ENCODE results near the gene NETO1.

The NETO1 gene

DNA sequence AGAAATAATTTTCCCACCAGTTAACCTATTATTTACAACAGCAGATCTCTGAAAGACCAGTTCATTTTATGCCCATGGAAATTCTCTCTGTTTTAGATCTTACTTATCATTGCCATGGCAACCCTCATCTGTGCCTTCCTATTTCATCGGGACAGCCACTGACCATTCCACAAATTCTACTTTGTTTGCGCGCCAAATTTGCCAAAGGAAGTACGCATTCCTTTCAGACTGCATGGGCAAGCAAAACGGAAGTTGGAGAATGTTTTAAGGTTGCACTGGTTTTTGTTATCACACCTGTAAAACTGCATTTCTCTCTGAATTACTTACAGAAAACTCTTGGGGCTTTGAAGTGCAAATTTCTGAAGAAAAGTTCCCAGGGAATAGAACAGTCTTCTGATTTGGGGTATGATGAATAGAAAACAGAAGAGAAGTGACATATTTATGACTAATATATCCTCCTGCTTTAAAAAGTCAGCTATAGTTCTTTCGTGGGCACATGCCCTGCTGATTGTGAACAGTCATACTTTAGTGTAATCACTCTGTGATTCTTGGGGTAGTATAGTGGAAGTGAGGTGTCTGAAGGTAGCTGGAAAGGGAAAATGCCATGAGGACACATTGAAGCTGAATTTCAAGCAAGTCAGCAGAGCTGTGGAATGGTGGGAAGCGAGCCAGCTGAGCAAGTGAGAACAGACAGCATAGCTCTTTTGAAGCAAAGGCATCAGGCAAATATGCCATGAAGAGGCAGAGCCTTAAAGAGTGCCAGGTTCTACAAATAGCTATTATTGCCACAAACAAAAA is 20.9 kb downstream of the NETO1 start:
- H3K27ac ChIP-seq: peak overlapping the region; percentile 76
- DNase-seq (ENCODE audit: low read depth, low spot score): no peak

- no peak for DNase-seq (ENCODE audit: low read depth, low spot score)
- no peak overlapping the region for H3K27ac ChIP-seq
Observed at GRCh38 chr18:72843743-72844142, 24.0 kb downstream of the NETO1 start.

- H3K27ac ChIP-seq: no peak overlapping the region
- no peak for DNase-seq (ENCODE audit: low read depth, low spot score)
Observed at GRCh38 chr18:72840109-72840508, 27.7 kb downstream of the NETO1 start.

DNA sequence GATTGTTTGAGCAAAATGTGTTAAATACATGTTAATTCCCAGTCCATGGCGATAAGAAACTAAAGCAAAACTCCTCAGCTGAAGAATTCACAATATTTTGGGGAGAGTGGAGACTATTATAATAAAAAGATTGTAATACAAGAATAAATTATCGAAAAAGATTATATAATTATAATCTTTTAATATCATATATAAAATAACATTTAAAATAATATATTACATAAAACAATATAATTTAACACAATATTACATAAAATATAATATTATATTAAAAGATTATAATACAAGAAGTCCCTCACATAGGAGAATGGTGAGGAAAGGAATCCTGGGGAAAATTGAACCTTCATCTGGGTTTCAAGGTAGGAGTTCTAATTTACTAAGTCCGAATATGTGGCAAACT is 33.1 kb downstream of the NETO1 start:
- DNase-seq (ENCODE audit: low read depth, low spot score): no peak

DNA sequence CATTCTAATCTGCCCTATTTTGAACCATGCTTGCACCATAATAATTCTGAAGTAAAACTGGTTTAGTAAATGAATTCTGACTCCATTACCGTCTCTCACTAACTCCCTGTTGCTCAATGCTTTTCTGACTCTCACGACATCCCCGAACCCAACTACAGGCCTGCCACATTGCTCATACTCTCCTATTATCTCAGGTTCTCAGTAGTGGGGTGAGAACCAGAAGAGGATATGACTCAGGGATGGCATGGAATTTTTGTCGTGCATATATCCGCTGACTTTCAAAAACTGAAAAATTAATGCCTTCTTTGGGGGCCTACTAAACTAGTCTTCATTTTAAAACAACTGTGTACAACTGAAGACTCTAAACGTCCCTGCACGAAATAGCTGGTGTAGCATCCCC is 34.3 kb downstream of the NETO1 start:
- no peak overlapping the region for H3K27ac ChIP-seq
- DNase-seq (ENCODE audit: low read depth, low spot score): no peak

More for the DNA sequence above, 33.1 kb downstream of the NETO1 start:
- no peak overlapping the region for H3K27ac ChIP-seq

- no peak overlapping the region for H3K27ac ChIP-seq
- no peak for DNase-seq (ENCODE audit: low read depth, low spot score)
Observed at GRCh38 chr18:72830109-72830508, 37.7 kb downstream of the NETO1 start.

DNA sequence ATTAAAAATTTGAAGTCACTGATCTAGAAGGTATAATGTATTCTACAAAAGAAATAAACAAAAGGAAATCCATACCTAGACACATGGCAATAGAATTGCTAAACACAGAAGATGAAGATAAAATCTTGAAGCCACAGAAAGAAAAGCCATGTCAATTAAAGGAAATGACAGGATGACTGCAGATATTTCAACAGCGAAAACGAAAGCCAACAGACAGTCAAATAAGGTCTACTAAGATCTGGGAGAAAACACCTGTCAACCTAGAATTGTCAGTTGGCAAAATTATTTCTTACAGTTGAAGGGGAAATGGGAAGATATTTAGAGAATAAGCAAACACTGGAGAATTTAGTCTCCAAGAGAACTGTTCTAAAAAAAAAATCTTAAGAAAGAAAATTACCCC is 39.2 kb downstream of the NETO1 start:
- no peak for DNase-seq (ENCODE audit: low read depth, low spot score)
- no peak overlapping the region for H3K27ac ChIP-seq

- DNase-seq (ENCODE audit: low read depth, low spot score): no peak
- H3K27ac ChIP-seq: no peak overlapping the region
Observed at GRCh38 chr18:72826736-72827135, 41.1 kb downstream of the NETO1 start.

- H3K27ac ChIP-seq: no peak overlapping the region
- no peak for DNase-seq (ENCODE audit: low read depth, low spot score)
Observed at GRCh38 chr18:72823345-72823744, 44.4 kb downstream of the NETO1 start.

GRCh38 chr18:72822202-72822601 is 45.6 kb downstream of the NETO1 start:
- no peak overlapping the region for H3K27ac ChIP-seq
- no peak for DNase-seq (ENCODE audit: low read depth, low spot score)

- H3K27ac ChIP-seq: no peak overlapping the region
- DNase-seq (ENCODE audit: low read depth, low spot score): no peak
Observed at GRCh38 chr18:72820571-72820970, 47.2 kb downstream of the NETO1 start.

- DNase-seq (ENCODE audit: low read depth, low spot score): no peak
- no peak overlapping the region for H3K27ac ChIP-seq
Observed at GRCh38 chr18:72819050-72819449, 48.7 kb downstream of the NETO1 start.

DNA sequence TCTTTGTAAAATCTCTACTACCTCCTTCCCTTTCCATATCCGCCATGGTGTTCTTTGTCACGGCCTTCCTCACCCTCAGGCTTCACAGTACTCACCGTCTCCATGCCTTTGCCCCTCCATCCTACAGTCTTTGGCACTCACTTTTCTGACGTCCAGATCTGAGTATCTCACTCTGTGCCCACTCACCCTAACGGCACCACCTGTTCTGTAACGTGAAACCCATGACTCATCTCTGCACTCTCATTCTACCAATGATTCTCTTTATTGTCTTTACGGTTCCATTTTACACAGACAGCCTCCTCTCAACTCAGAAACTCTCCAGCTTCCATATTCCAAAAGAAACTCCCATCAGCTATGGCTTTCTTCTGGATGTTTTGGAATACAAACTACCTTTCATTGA is 56.7 kb downstream of the NETO1 start:
- DNase-seq (ENCODE audit: low read depth, low spot score): no peak
- no peak overlapping the region for H3K27ac ChIP-seq

GRCh38 chr18:72808680-72809079 is 59.1 kb downstream of the NETO1 start:
- H3K27ac ChIP-seq: no peak overlapping the region
- no peak for DNase-seq (ENCODE audit: low read depth, low spot score)

GRCh38 chr18:72799106-72799505 is 68.7 kb downstream of the NETO1 start:
- H3K27ac ChIP-seq: no peak overlapping the region
- DNase-seq (ENCODE audit: low read depth, low spot score): no peak

- DNase-seq (ENCODE audit: low read depth, low spot score): no peak
- H3K27ac ChIP-seq: no peak overlapping the region
Observed at GRCh38 chr18:72783530-72783929, 84.3 kb downstream of the NETO1 start.

DNA sequence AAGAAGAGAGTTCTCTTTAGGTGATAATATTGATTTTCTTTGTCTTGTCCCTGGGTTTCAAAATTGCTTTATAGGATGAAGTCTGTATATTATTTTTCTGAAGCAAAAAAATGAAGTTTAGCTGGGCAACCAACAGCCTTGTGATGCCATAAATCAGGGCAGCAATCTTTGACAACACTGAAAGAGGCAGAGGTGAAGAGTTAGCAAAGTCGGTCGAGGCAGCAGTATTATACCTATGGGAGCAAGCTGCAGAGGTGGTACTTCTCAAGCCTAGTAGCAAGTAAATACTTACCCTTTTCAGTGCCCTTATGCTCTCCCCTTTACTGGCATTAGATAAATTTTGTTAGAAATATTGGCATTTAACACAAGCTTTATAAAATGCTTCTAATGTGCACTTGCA is 92.9 kb downstream of the NETO1 start:
- H3K27ac ChIP-seq: no peak overlapping the region
- no peak for DNase-seq (ENCODE audit: low read depth, low spot score)

DNA sequence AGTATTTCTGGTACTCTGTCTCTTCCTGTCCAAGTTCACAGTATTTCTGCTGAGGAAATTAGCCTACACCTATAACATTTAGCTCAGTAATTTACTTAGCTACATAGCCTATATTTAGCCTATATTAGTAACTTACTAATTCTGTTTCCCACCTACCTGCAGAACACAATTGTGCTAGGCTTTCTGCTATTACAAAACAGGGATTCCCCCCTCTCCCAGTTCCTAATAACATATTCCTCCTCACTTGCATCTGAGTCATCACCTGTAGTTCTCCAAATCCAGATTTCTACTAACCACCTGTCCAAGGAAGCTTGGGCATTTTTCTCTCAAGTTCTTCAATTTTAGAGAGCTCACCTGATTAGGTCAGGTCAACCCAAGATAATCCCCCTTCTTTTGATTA is 94.9 kb downstream of the NETO1 start:
- H3K27ac ChIP-seq: no peak overlapping the region
- no peak for DNase-seq (ENCODE audit: low read depth, low spot score)

DNA sequence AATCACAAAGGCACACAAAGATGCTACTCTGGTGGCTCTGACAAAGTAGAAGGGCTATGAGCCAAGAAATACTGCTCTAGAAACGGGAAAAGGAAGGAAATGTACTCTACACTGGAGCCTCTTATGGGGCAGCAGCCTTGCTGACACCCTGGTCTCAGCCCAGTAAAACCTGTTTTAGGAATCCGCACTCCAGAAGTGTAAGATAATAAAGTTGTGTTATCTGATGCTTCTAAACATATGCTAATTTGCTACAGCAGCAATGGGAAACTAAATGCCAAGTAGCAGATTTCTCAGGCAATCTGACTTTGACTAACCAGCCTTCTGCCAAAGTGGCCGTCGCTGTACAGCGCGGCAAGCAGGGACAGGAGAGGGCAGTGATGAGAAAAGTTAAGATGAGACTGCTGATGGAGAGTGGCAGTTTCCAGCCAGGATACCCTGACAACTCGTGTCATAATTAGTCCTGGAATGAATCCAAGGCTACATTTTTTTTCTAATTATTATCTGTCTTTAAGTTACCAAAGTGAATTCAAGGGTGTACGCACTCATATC is 99.0 kb downstream of the NETO1 start:
- no peak overlapping the region for H3K27ac ChIP-seq
- no peak for DNase-seq (ENCODE audit: low read depth, low spot score)

GRCh38 chr18:72762515-72763122 is 105.2 kb downstream of the NETO1 start:
- H3K27ac ChIP-seq: no peak overlapping the region
- peak; percentile 1 for DNase-seq (ENCODE audit: low read depth, low spot score)

GRCh38 chr18:72752220-72752619 is 115.6 kb downstream of the NETO1 start:
- no peak for DNase-seq (ENCODE audit: low read depth, low spot score)
- H3K27ac ChIP-seq: no peak overlapping the region

DNA sequence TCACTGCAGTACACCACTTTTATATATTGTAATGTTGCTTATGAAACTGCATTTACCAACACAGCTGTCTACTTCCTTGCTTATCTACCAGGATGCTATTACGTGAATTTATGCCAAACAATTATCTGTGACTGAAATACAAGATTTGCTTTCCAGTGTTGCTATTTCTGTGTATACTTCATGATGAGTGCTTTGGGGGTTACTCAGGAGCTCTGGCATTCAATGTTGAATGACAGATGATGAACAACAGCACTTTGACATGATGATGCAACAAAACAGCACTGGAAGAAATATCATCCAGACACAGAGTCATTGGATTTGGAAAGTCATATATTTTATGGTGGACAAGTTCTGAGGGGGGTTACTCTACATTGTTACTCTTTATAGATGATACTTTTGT is 125.8 kb downstream of the NETO1 start:
- H3K27ac ChIP-seq: peak overlapping the region; percentile 18
- DNase-seq (ENCODE audit: low read depth, low spot score): no peak
